ENCODE measurements around the gene BATF3. TPM values are rescaled to one million over a fixed set of nuclear protein-coding genes. Genes with fewer than 3 reads are reported as not detected.

Gene BATF3
- total and polyA plus RNA-seq, 2 donors (not counting 3 experiments of a cell fraction or from before 2014, with no cell fraction given), result 0.69 to 1.9 TPM

- intact Hi-C loops (cut with micrococcal nuclease), result no loop called here
- POLR2A ChIA-PET, result interaction anchor here (1.0 kb wide), 1 partner anchor 37 kb away, joined by 3 read pairs; the partner anchor contains the start of gene ATF3
These were observed 53.8 kb downstream of the BATF3 start for GRCh38 chr1:212645546-212646543.

More at GRCh38 chr1:212645546-212646543, 53.8 kb downstream of the BATF3 start:
- no peak overlapping the region for H3K27ac ChIP-seq (ENCODE audit: insufficient read depth, low read depth, low read length)
- no peaks in the 10 kb centered on the region for H4K20me1 ChIP-seq (replicated peaks; ENCODE audit: control insufficient read depth, extremely low read depth, insufficient read depth, low read length)
- no peak overlapping the region for H3K4me2 ChIP-seq (ENCODE audit: insufficient read depth, low read length)
- CTCF ChIA-PET, result interaction anchor here (1.3 to 4.1 kb wide), 2 partner anchors 19 to 21 kb away, joined by 3 to 23 read pairs; no protein-coding TSS in a partner anchor
- BruUV-seq (replicated peaks), result no TSS peak
- DNase-seq (ENCODE audit: low read depth, low spot score) (no peak), FAIRE-seq (no peak)
- H3K4me3 ChIP-seq (replicated peaks in 1 of 3; ENCODE audit: insufficient read depth in 1 of 3, low read depth in 1 of 3, low read length in 3 of 3), result no peak overlapping the region
- H3K9me3 ChIP-seq (replicated peaks; ENCODE audit: control insufficient read depth, insufficient read depth, low read length), result no peaks in the 10 kb centered on the region
- no peaks in the 10 kb centered on the region for H3K9me1 ChIP-seq (replicated peaks; ENCODE audit: control insufficient read depth, extremely low read depth, insufficient read depth, low read length)
- TF ChIP-seq EZH2 (IDR thresholded peaks at IDR 0.05; ENCODE audit: borderline replicate concordance, low read depth, low read length, severe bottlenecking), result no peak
- TF ChIP-seq JUN (IDR thresholded peaks at IDR 0.05; ENCODE audit: borderline replicate concordance, insufficient read depth, insufficient read length, low read depth), result no peak
- no peak for TF ChIP-seq MAX (IDR thresholded peaks at IDR 0.05; ENCODE audit: insufficient read depth, insufficient read length)
- TF ChIP-seq MYC (IDR thresholded peaks at IDR 0.05; ENCODE audit: low read depth, low read length), result no peak
- TF ChIP-seq GATA2 (IDR thresholded peaks at IDR 0.05; ENCODE audit: insufficient read depth, insufficient read length, low read depth, low read length), result peak; percentile 45
- no peak for TF ChIP-seq POLR2AphosphoS5 (IDR thresholded peaks at IDR 0.05; ENCODE audit: insufficient read depth, low read depth, low read length)
- dilution Hi-C loops (cut with MboI; ENCODE audit: extremely low pct_ligation_motif_present, low sequenced_read_pairs), result no loop called here
- no peaks in the 10 kb centered on the region for H3K79me2 ChIP-seq (ENCODE audit: control insufficient read depth, insufficient read depth, low read length)
- peaks cover 0 to 2% of the 10 kb centered on the region in 2 experiments for H3K27me3 ChIP-seq (ENCODE audit: control insufficient read depth in 2 of 2, insufficient read depth in 2 of 2, low read length in 2 of 2)
- peaks cover 10% of the 10 kb centered on the region for H3K4me1 ChIP-seq (ENCODE audit: control insufficient read depth, extremely low read depth, insufficient read depth, low read length)
- H3K9ac ChIP-seq (replicated peaks; ENCODE audit: extremely low read depth, insufficient read depth, low read length), result no peak overlapping the region
- peak overlapping the region; percentile 34 for H2AFZ ChIP-seq (ENCODE audit: low read depth, low read length)
- H3K36me3 ChIP-seq (ENCODE audit: control insufficient read depth in 2 of 2, extremely low read depth in 1 of 2, insufficient read depth in 2 of 2, low read length in 2 of 2), result no peaks in the 10 kb centered on the region

Data from endothelial cell of umbilical vein (primary cell).